ENCODE measurements around the gene WDR33.

DNA sequence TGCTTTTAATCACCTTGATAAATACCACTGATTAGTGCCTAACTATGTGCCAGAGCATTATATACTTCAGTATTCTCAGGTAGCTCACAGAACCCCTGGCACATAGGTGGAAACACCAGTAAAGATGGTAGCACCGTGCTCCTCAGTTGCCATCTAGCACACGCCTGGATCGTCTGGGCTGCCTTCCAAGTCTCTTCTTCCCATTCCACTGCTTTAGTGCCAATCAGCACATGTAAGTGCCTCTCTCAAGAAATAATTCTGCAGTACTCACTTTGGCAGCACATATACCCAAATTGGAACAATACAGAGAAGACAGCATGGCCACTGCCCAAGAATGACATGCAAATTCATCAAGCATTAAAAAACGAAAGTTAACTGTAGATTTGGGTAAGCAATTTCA is 34.0 kb upstream of the WDR33 start:
- no peak for TF ChIP-seq BHLHE40 (IDR thresholded peaks at IDR 0.05; ENCODE audit: borderline replicate concordance)
- TF ChIP-seq HDGF (IDR thresholded peaks at IDR 0.05; ENCODE audit: borderline replicate concordance): no peak
- TF ChIP-seq SP1 (IDR thresholded peaks at IDR 0.05): no peak
- no peak for TF ChIP-seq FOXA1 (IDR thresholded peaks at IDR 0.05)
- TF ChIP-seq CTBP1 (IDR thresholded peaks at IDR 0.05; ENCODE audit: borderline replicate concordance): no peak
- TF ChIP-seq, protein P1, sequence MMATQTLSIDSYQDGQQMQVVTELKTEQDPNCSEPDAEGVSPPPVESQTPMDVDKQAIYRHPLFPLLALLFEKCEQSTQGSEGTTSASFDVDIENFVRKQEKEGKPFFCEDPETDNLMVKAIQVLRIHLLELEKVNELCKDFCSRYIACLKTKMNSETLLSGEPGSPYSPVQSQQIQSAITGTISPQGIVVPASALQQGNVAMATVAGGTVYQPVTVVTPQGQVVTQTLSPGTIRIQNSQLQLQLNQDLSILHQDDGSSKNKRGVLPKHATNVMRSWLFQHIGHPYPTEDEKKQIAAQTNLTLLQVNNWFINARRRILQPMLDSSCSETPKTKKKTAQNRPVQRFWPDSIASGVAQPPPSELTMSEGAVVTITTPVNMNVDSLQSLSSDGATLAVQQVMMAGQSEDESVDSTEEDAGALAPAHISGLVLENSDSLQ (IDR thresholded peaks at IDR 0.05): no peak
